ENCODE measurements around the gene CROCC.
A peak's percentile ranks its signal among the peaks of the same experiment; 100 is the strongest.
"Not testable (repeated sequence)": the region's sequence is repeated elsewhere in the genome, so short reads cannot be mapped to it uniquely, and the experiment has no call there.

The CROCC gene

DNA sequence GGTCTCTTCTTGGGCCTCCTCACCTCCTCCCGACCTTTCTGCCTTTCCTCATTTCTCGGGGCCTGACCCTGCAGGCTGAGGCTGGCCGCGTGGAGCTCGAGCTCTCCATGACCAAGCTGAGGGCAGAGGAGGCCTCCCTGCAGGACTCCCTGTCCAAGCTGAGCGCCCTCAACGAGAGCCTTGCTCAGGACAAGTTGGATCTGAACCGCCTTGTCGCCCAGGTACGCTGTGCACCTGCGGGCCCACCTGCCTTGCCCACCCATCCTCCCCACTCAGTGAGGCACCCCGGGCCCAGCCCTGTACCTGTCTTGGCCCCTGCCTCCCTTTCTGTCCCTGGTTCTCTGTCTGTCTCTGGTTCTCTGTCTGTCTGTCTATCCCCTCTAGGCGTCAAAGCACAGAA is 24.5 kb downstream of the CROCC start:
- DNase-seq, result not testable (repeated sequence)

GRCh38 chr1:16946646-16947045 is 24.9 kb downstream of the CROCC start:
- DNase-seq, result no peak

- DNase-seq, result not testable (repeated sequence)
These were observed 26.7 kb downstream of the CROCC start for GRCh38 chr1:16948282-16948891.

DNA sequence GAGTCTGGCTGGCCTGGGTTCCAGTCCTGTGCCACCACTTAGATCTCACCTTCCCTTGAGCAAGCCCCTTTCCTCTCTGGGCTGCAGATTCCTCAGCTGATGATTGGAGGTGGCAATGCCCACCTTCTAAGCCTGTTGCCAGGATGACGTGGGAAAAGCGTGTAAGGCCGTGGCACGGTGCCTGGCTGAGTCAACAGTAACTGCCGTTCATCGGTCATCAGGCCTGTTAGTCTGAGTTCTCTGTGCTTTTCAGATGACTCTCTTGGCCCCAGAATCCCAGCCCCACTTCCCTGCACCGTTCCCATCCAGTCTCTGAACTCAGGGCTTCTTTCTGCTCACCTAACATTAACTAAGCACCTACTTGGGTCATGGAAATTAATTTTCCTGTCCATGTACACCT is 27.3 kb downstream of the CROCC start:
- not testable (repeated sequence) for DNase-seq

- not testable (repeated sequence) for DNase-seq
These were observed 30.6 kb downstream of the CROCC start for GRCh38 chr1:16952376-16952775.

- DNase-seq, result no peak
These were observed 32.8 kb downstream of the CROCC start for GRCh38 chr1:16954579-16954978.

DNA sequence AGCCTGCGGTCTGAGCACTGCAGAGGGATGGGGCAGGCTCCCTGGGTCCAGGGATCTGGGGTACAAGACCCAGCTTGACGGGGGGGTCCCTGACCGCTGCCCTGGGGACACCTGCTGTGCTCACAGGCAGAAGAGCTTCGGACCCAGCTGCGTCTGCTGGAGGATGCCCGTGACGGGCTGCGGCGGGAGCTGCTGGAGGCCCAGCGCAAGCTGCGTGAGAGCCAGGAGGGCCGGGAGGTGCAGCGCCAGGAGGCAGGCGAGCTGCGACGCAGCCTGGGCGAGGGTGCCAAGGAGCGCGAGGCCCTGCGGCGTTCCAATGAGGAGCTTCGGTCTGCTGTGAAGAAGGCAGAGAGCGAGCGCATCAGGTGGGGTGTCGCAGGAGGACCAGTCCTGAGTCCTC is 33.5 kb downstream of the CROCC start:
- DNase-seq, result no peak

DNA sequence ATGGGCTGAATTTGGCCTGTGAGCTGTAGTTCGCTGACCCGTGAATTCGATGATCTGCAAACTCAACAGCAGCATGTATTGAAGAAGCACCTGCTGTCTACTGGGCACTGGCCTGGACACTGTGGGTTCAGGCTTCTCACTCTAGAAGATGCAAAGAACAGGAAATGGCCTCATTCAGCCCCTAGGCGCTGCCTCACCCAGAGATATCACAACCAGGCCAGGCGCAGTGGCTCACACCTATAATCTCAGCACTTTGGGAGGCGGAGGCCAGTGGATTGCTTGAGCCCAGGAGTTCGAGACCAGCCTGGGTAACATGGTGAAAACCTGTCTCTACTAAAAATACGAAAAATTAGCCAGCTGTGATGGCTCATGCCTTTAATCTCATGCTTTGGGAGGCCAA is 35.0 kb downstream of the CROCC start:
- DNase-seq, result no peak

DNA sequence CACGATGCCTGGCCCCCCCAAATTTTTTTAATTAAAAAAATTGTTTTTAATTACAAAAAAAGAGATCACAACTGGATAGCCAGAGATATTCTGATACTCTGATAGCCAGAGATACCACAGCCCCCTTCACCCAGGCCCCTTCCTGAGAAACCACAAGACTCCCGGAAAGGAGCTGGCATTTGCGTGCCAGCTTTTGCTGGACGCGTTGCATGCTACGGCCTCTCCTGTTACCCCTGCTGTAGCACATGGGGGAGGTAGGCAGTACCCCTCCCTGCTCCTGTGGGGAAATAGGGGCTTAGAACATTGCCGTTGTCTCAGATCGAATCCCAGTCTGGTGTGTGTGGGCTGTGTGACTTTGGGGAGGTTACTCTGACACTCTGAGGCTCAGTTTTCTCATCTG is 36.0 kb downstream of the CROCC start:
- DNase-seq, result no peak

- no peak for DNase-seq
These were observed 36.7 kb downstream of the CROCC start for GRCh38 chr1:16958475-16958874.

DNA sequence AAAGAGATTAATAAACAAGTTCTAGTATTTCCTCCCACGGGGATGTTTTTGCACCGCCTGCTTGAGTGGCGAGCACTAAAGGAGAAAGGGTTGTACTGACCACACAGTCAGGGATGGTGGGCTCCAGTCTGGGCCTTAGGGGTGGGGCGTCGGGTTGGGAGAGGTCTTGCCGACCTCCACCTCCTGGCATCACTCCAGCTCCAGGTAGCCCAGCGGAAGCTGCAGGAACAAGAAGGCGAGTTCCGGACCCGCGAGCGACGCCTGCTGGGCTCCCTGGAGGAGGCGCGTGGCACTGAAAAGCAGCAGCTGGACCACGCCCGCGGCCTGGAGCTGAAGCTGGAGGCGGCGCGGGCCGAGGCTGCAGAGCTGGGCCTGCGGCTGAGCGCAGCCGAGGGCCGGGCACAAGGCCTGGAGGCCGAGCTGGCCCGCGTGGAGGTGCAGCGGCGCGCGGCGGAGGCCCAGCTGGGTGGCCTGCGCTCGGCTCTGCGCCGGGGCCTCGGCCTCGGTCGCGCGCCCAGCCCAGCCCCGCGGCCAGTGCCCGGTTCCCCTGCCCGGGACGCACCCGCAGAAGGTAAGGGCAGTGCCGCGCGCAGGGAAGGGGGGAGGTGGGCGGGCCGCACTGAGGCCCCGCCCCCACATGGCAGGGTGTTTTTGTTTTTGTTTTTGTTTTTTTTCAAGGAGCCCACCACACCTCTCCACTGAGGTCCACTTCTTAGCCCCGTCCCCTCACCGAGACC is 39.0 kb downstream of the CROCC start:
- peak; percentile 71 for DNase-seq

- DNase-seq, result no peak
These were observed 39.8 kb downstream of the CROCC start for GRCh38 chr1:16961297-16962133.

- not testable (repeated sequence) for DNase-seq
These were observed 42.4 kb downstream of the CROCC start for GRCh38 chr1:16964169-16964568.

DNA sequence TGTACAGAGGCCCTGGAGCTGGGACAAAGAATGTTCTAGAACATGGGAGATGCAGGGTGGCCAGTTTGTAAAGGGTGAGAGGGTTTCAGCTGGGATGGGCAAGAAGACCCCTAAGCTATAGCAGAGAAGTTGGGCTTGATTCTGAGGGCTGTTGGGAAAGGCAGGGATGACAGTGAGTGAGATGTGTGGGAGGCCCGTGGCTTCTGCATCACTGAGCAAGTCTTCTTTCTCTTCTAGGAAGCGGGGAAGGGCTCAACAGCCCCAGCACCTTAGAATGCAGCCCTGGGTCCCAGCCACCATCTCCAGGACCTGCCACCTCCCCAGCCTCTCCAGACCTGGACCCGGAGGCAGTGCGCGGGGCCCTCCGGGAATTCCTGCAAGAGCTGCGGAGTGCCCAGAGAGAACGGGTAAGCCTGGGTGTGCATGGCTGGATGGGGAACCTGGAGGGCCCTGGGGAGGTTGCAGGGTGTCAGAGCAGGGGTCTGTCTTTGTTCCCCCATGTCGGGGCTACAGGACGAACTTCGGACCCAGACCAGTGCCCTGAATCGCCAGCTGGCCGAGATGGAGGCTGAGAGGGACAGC is 43.8 kb downstream of the CROCC start:
- no peak for DNase-seq

GRCh38 chr1:16966282-16966681 is 44.6 kb downstream of the CROCC start:
- DNase-seq, result no peak

DNA sequence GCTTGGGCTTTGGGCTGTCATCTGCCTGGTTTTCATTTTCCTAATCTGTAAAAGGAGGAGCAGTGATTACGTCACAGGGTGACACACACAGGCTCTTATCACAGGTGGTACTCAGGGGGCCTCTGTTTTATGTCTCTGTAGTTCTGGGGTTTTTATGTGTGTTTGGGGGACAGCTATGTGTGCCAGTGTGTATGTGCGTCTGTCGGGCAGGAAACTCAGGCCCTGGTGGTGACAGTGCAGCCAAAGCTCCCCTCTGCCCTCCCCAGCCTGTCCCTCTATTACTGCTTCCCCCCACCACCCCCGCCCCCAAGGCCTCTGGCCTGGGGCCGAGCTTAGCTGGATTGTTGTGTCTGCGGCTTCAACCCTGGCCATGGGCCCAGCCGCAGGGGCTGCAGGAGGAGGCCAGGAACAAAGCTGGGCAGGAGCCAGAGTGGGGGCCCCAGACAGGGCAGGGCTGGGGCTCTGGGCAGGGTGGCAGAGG is 45.4 kb downstream of the CROCC start:
- DNase-seq, result no peak

DNA sequence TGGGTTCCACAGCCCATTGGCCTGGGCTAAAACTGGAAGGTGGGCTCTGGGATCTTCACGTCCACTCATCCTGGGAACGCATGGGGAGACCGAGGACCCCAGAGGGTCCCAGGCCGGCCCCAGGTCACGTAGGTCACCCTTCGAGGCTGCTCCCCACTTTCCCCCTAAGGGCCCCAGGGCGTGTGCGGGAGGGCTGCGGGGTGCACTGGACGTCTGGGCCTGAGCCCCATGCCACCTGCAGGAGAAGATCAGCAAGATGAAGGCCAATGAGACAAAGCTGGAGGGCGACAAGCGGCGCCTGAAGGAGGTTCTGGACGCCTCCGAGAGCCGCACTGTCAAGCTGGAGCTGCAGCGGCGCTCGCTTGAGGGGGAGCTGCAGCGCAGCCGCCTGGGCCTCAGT is 46.2 kb downstream of the CROCC start:
- DNase-seq, result no peak

DNA sequence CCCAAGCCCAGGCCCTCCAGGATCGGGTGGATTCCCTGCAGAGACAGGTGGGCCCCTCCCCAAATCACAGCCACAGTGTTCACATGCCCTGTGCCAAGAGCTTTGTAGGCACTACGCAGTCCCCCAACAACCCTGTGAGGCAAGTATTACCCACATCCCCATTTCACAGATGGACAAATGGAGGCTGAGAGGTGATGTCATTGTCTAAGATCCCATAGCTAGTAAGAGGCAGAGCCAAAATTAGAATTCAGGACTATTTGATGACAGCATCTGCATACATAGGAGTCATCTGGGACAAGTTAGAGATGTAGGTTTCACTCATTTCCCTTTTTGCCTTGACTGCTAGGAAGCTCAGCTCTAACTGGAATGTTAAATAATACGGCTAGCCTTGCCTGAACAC is 46.6 kb downstream of the CROCC start:
- DNase-seq, result no peak

DNA sequence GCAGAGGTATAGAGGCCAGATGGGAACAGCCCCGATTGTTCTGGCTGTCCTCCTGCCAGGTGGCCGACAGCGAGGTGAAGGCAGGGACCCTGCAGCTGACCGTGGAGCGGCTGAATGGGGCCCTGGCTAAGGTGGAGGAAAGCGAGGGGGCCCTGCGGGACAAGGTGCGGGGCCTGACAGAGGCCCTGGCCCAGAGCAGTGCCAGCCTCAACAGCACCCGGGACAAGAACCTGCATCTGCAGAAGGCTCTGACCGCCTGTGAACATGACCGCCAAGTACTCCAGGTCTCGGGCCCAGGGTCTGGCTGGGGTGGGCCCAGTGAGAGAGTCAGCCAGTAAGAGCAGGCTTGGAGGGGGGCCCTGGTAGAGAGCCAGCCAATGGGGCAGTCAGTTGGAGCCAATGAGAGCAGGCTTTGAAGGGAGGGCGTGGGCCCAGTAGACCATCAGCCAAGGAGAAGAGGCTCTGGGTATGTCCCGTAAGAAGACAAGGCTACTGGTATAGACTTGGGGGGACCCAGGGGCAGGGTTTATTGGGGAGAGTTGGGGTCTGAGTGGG is 47.4 kb downstream of the CROCC start:
- no peak for DNase-seq

DNA sequence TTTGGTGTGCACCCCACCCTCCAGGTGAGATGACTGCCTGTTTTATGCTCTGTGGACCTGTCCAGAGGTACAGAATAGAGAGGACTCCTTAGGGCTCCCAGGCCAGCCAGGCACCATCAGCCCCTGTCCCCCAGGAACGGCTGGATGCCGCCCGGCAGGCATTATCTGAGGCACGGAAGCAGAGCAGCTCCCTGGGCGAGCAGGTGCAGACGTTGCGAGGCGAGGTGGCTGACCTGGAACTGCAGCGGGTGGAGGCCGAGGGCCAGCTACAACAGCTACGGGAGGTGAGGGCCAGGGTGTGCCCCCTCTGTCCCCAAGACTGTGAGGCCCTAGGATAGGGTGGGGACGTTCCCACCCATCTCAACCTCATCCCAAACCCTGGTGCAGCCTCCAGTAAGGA is 47.9 kb downstream of the CROCC start:
- no peak for DNase-seq

GRCh38 chr1:16970132-16970910 is 48.6 kb downstream of the CROCC start:
- no peak for DNase-seq
